Vagina (tissue), 2 donors: ENCODE data around the gene LIN9.

Experiments used
- CTCF ChIP-seq, 3 experiments: fragments of 450-650 bp in 2 of 3; fragments of 200-600 bp in 1 of 3; sonication (generic) in 1 of 3; IDR thresholded peaks; one replicate each; pipeline ENCODE4 v1.5.1; 2017 to 2019; ENCODE audit warnings: antibody characterized with exemption in 3 of 3, mild to moderate bottlenecking in 2 of 3, moderate library complexity in 2 of 3
- POLR2A ChIP-seq, 2 donors: fragments of 450-650 bp; IDR thresholded peaks; one replicate each; pipeline ENCODE4 v1.6.1; 2017; ENCODE audit warnings: antibody characterized with exemption in 2 of 2, mild to moderate bottlenecking in 2 of 2, moderate library complexity in 2 of 2

GRCh38 chr1:226306425-226306824, 2.5 kb downstream of the LIN9 start:
- TF ChIP-seq POLR2A (IDR thresholded peaks at IDR 0.05) (no peak), CTCF (IDR thresholded peaks at IDR 0.05) (no peak)
